ENCODE results near the gene TNK2.
"Not testable (repeated sequence)": the region's sequence is repeated elsewhere in the genome, so short reads cannot be mapped to it uniquely, and the experiment has no call there.

The TNK2 gene

DNA sequence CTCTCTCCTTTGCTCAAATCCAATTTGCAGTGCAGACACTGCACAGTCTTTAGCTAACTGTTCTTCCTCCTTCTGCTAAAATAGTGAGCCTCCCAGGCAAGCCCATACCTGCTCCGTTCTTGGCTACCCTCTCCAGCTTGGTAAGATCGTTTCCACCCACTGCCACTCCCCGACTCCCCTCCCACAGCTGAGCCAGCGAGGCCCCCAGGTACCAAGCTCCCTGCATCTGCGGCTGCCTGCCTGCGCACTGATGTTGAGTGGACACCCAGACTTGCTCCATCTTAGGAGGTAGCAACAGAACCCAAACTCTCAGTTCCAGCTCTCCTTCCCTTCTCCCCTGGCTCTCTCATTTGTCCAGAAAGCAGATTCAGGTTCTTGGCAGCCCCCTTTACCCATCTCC lies 7.9 kb upstream of the TNK2 start:
- DNase-seq = no peak

- no peak for DNase-seq
Measured at GRCh38 chr3:195914648-195915473, 6.5 kb upstream of the TNK2 start.

GRCh38 chr3:195914146-195914545 lies 5.8 kb upstream of the TNK2 start:
- not testable (repeated sequence) for DNase-seq

GRCh38 chr3:195913382-195913781 lies 5.0 kb upstream of the TNK2 start:
- no peak for DNase-seq

DNA sequence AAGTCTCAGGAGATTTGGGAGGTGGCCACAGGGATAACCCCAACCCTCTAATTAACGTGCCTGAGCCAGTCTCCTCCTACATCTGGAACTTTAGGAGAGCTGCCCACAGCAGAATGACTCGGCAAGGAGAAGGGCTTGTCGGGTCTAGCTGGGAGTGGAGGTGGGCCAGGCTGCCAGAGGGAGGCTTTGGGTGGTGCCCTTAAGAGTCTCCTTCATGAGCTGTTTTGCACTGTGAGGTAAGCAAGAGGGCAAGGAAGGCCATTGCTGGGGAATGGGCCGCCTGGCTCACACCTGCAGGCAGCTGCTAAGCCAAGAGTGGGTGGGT lies 3.6 kb upstream of the TNK2 start:
- no peak for DNase-seq

GRCh38 chr3:195911041-195911945 lies 2.9 kb upstream of the TNK2 start:
- no peak for DNase-seq

DNA sequence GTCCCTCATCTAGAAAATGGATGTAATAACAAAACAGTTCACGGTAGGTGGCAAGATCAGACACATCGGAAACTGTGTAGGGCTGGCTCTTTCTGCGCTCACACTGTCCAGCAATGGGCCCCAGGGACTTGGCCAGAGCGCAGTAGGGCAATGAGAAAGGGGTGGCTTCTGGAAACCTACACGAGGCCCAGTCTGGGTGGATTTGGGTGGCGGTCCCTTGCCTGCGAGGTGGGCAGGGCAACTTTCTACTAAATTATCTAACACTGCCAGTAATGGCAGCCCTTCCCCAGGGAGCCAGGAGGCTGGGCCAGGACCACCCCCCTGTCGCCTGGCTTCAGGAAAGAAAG lies 2.1 kb upstream of the TNK2 start:
- DNase-seq = no peak

- peak; percentile 38 to 93 for DNase-seq
Measured at GRCh38 chr3:195909644-195910498, 1.5 kb upstream of the TNK2 start.

DNA sequence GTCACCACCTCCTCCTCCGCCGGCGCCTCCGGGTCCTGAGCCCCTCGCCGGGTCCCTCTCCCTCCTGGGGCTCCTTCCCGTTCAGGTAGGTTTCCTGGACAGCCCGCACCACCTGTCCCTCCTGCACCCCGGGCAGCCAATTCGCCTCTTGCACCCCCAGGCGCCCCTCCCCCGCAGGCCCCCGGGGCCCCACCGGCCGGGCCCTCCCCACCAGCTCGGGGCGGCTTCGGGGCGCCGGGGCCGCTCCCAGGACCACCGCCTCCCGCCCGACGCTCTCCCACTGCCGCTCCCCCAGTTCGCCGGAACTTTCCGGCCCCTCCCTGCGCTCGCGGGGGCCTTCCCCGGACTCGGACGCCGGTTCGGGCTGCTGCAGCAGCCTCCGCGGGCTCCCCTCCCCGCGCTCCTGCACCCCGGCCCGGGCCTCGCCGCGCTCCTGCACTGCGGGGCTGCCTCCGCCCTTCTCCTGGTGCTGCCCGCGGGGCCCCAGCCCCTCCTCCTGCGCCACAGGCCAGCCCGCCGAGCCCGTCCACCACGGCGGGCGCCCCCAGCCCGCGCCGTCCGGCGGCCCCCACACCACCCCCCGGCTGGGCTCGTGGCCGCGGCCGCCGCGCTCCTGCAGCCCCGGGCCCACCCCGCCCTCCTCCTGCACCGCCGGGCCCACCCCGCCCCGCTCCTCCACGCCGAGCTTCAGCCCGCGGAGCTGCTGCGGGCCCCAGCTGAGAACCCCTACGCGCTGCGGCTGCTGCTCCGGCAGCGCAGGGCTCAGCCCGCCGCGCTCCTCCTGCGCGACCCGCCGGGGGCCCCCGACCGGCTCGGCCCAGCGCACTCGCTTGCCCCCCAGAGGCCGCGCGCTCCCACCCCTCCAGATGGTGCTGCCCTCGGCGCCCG lies 587 bp upstream of the TNK2 start:
- DNase-seq = peak in 1 of 2 experiments; percentile 84

DNA sequence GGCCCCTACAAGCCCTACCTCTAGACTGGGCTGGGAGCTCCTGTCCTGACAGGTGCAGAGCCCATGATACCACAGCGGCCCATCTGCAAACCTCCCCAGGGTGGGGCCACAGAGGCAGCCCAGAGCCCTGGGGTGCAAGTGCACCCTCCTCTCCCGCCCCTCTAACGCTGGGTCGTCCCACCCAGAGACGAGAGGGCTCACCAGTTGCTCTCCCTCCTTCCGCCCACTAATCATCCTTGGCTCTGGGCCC lies 742 bp downstream of the TNK2 start:
- DNase-seq = no peak

DNA sequence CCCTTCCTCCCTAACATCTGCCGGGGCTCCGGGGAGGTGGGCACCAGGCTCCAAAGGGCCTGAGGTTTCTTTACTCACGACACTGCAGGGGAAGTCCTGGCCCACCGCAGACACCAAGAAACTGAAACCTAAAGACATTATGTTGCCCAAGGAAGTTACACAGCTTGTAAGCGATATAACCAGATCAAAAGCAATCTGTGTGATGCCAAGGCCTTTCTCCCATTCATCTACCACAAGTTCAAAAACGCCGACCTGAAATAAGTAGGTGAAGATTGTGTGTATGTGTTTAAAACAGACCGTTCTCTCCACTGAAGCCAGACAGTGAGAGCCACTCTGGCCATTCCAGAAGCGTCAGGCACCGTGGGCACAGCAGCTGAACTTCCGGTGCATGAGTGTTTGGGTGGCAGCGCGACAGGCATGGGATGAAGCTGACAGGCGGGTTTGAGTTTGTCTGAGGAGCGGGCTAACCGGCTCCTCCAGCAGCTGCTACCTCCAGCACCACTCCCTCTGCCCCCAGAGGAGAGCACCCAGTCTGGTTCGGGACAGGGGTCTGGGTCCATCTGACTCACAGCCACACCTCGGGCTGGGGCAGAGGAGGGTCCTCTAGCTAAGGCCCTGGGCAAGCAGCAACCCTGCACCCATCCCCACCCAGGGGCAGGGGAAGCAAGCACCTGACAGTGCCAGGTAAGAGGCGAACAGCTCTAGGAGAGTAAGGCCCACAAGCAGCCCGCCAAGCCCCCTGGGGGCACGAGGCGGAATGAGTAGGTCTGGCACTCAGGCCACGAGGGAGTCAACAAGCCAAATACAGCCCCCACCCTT lies 1.3 kb downstream of the TNK2 start:
- peak in 1 of 2 experiments; percentile 60 for DNase-seq

DNA sequence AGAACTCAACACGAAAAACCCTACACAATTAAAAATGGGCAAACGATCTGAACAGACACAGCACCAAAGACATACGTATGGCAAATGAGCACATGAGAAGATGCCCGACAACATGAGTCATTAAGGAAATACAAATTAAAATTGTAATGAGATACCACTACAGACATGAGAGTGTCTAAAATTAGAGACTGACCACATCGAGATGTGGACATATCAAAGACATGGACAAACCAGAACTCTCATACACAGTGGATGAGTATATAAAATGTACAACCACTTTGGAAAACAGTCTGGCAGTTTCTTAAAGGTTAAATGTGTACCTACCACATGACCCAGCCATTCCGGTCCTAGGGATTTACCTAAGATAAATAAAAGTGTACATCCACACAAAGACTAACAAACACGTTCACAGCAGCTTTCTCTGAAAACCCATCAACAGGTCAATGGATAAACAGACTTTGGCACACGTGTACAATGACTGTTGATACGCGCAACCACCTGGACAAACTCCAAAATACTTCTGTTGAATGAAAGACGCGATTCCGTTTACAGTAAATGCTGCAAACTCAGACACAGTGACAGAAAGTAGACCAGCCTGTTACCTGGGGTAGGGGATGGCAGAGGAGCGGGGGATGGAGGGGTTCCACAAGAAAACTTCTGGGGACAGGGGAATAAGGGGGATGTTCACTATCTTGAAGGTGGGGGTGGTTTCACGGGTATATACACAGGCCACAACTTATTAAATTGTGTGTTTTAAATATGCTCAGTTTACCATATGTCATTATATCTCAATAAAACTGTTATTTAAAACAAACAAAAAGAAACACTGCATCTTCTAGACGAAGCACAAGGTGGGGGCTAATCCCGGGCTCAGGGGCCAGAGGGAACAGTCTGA lies 2.1 kb downstream of the TNK2 start:
- DNase-seq = no peak

DNA sequence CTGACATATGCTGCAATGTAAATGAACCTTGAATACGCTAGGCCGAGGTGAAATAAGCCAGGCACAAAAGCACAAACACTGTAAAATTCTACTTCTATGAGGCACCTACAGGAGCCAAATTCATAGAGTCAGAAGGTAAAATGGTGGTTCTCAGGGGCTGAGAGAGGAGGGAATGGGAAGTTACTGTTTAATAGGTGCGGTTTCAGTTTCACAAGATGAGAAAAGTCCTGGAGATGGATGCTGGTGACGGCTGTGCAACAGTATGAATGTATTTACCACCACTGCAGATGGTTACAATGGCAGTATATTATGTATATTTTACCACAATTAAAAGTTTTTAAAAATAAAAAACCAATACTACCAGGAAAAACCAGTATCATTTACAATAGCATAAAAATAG lies 4.0 kb downstream of the TNK2 start:
- DNase-seq = no peak

GRCh38 chr3:195903950-195904290 lies 4.4 kb downstream of the TNK2 start:
- DNase-seq = no peak

GRCh38 chr3:195902634-195903033 lies 5.7 kb downstream of the TNK2 start:
- DNase-seq = not testable (repeated sequence)

- DNase-seq = not testable (repeated sequence)
Measured at GRCh38 chr3:195901836-195902585, 6.3 kb downstream of the TNK2 start.

DNA sequence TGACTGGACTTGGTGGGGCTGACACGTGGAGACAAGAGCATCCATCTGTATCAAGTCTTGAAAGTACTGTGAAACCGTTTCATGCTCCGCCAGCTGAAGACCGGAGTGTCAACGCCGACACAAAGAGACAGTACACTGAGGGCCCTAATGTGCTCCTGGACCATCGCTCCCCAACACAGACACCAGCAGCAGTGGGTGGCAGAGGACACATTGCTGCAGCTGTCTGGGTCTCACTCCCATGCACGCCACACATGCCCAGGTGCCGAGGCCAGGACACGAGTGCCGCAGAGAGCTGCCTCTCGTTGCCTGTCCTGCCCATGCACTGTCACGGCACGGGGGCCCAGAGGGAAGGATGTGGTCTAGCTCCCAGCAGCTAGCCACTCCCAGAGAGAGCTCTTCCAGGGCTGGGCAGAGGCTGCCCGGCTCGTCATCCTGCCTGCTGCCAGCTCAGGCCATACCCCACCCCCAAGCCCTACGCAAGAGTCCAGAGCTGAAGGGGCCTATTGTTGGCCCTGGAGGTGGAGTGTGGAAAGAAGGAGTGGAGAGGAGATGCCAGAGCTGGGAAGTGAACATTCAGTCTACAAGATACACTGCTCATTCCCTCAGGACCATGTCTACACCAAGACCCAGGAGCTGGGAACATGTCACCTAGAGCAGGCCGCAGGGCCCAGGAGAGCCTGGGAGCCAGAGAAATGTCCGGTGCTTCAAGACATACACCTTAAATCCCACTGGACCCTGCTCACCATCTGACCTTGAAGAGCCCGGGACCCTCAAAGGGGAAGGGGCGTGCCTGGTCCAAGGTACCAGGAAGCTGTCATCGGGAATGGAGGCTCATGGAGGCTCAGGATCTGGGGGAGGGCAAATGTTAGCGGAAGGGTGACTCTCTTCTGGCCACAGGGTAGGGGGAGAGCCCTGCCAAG lies 7.7 kb downstream of the TNK2 start:
- DNase-seq = no peak

DNA sequence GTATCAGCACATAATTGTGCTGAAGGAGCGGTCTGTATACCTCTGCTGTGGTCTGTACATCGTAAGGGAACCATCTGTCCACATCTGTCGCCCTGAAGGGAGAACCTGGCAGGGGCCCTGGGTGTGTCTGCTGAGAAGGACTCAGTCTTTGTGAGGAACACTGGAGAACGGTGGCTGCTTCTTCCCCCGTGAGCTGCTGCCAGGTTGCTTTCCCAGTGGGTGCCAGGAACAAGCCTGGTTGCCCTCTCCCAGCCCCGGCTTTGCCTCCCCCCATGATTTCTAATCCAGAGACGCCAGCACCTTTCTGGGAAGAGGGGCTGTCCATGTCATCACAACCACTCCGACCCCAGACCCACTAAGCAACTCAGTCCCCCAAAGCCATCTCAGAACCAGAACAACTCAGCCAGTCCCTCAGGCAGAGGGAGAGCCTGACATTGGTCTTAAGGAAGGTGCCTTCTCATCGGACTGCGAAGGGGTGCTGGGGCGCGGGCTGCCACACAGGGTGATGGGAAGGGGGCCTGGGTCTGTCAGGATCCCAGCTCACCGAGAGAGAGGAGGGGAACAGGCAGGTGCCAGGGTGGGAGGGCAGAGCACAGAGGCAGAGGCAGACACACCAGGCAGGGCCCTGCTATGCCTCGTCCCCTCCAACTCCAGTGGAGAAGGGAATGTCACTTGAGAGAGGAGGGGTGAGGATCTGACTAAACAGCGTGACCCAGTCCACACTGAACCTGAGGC lies 8.5 kb downstream of the TNK2 start:
- DNase-seq = no peak

All from NCI-H526 (cell line).